ENCODE measurements around the gene UBE2V1.

Gene UBE2V1

GRCh38 chr20:50123418-50123817 lies 10.5 kb upstream of the UBE2V1 start:
- TF ChIP-seq CTCF (IDR thresholded peaks at IDR 0.05), result no peak

GRCh38 chr20:50122763-50123162 lies 9.8 kb upstream of the UBE2V1 start:
- no peak for TF ChIP-seq CTCF (IDR thresholded peaks at IDR 0.05)

GRCh38 chr20:50121858-50122271 lies 8.9 kb upstream of the UBE2V1 start:
- TF ChIP-seq CTCF (IDR thresholded peaks at IDR 0.05), result no peak

- peak; percentile 87 for TF ChIP-seq CTCF (IDR thresholded peaks at IDR 0.05)
Observed at GRCh38 chr20:50120935-50121693, 8.2 kb upstream of the UBE2V1 start.

GRCh38 chr20:50118203-50118602 lies 5.3 kb upstream of the UBE2V1 start:
- TF ChIP-seq CTCF (IDR thresholded peaks at IDR 0.05), result no peak

- no peak for TF ChIP-seq CTCF (IDR thresholded peaks at IDR 0.05)
Observed at GRCh38 chr20:50116368-50116999, 3.5 kb upstream of the UBE2V1 start.

- no peak for TF ChIP-seq CTCF (IDR thresholded peaks at IDR 0.05)
Observed at GRCh38 chr20:50115591-50116367, 2.8 kb upstream of the UBE2V1 start.
